ENCODE results near the gene PPP2R3B.

PPP2R3B gene

GRCh38 chrX:391717-392574, 5.2 kb upstream of the PPP2R3B start:
- DNase-seq (no peak), ATAC-seq (ENCODE audit: insufficient read depth, low read depth) (no peak)
- no peaks in the 10 kb centered on the region for H3K9me3 ChIP-seq (ENCODE audit: insufficient read depth, low read length, severe bottlenecking)
- no peaks in the 10 kb centered on the region for H3K27me3 ChIP-seq (ENCODE audit: insufficient read depth, low read length, poor library complexity)
- no peak overlapping the region for H3K4me3 ChIP-seq (ENCODE audit: low read depth in 1 of 2, low read length in 2 of 2)
- no peaks in the 10 kb centered on the region for H4K20me1 ChIP-seq (ENCODE audit: insufficient read depth, low read length)
- no peak overlapping the region for H3K9ac ChIP-seq (ENCODE audit: low read depth, low read length)
- H2AFZ ChIP-seq (ENCODE audit: low read depth, low read length) = no peak overlapping the region
- H3K4me1 ChIP-seq (ENCODE audit: insufficient read depth, low read length) = peaks cover 6% of the 10 kb centered on the region
- H3K36me3 ChIP-seq (ENCODE audit: insufficient read depth, low read length) = no peaks in the 10 kb centered on the region; the same call in 1 of the 2 replicates
- no peak overlapping the region for H3K4me2 ChIP-seq (ENCODE audit: insufficient read depth, low read length)
- TF ChIP-seq CTCF (IDR thresholded peaks at IDR 0.05; ENCODE audit: borderline replicate concordance, extremely low read depth, low read length, poor library complexity, severe bottlenecking) = no peak
- no peak for TF ChIP-seq EZH2 (IDR thresholded peaks at IDR 0.05; ENCODE audit: borderline replicate concordance, low read depth, low read length, severe bottlenecking)
- no peak overlapping the region for H3K27ac ChIP-seq (ENCODE audit: low read length)
- H3K79me2 ChIP-seq (ENCODE audit: insufficient read depth, low read length) = no peaks in the 10 kb centered on the region

- DNase-seq (no peak), ATAC-seq (ENCODE audit: insufficient read depth, low read depth) (no peak)
- Histone ChIP-seq H4K20me1 (ENCODE audit: insufficient read depth, low read length) (no peaks in the 10 kb centered on the region), H3K27me3 (ENCODE audit: insufficient read depth, low read length, poor library complexity) (no peaks in the 10 kb centered on the region), H3K36me3 (ENCODE audit: insufficient read depth, low read length) (no peaks in the 10 kb centered on the region; the same call in 1 of the 2 replicates), H2AFZ (ENCODE audit: low read depth, low read length) (no peak overlapping the region), H3K4me2 (ENCODE audit: insufficient read depth, low read length) (no peak overlapping the region), H3K27ac (ENCODE audit: low read length) (no peak overlapping the region), H3K4me3 (ENCODE audit: low read depth in 1 of 2, low read length in 2 of 2) (no peak overlapping the region), H3K9ac (ENCODE audit: low read depth, low read length) (no peak overlapping the region), H3K9me3 (ENCODE audit: insufficient read depth, low read length, severe bottlenecking) (no peaks in the 10 kb centered on the region), H3K4me1 (ENCODE audit: insufficient read depth, low read length) (peaks cover 11% of the 10 kb centered on the region), H3K79me2 (ENCODE audit: insufficient read depth, low read length) (peaks cover 11% of the 10 kb centered on the region)
- no peak for TF ChIP-seq CTCF (IDR thresholded peaks at IDR 0.05; ENCODE audit: borderline replicate concordance, extremely low read depth, low read length, poor library complexity, severe bottlenecking)
- no peak for TF ChIP-seq EZH2 (IDR thresholded peaks at IDR 0.05; ENCODE audit: borderline replicate concordance, low read depth, low read length, severe bottlenecking)
Observed at GRCh38 chrX:390459-390858, 3.8 kb upstream of the PPP2R3B start.

GRCh38 chrX:389021-389441, 2.3 kb upstream of the PPP2R3B start:
- no peak overlapping the region for H3K9ac ChIP-seq (ENCODE audit: low read depth, low read length)
- no peak overlapping the region for H3K27ac ChIP-seq (ENCODE audit: low read length)
- H3K9me3 ChIP-seq (ENCODE audit: insufficient read depth, low read length, severe bottlenecking) = no peaks in the 10 kb centered on the region
- no peaks in the 10 kb centered on the region for H3K27me3 ChIP-seq (ENCODE audit: insufficient read depth, low read length, poor library complexity)
- no peak for DNase-seq
- ATAC-seq (ENCODE audit: insufficient read depth, low read depth) = no peak
- H2AFZ ChIP-seq (ENCODE audit: low read depth, low read length) = no peak overlapping the region
- H3K79me2 ChIP-seq (ENCODE audit: insufficient read depth, low read length) = peaks cover 25% of the 10 kb centered on the region
- H3K4me1 ChIP-seq (ENCODE audit: insufficient read depth, low read length) = peaks cover 18% of the 10 kb centered on the region
- peaks cover 3% of the 10 kb centered on the region for H3K36me3 ChIP-seq (ENCODE audit: insufficient read depth, low read length)
- H4K20me1 ChIP-seq (ENCODE audit: insufficient read depth, low read length) = no peaks in the 10 kb centered on the region
- no peak overlapping the region for H3K4me3 ChIP-seq (ENCODE audit: low read depth in 1 of 2, low read length in 2 of 2)
- TF ChIP-seq EZH2 (IDR thresholded peaks at IDR 0.05; ENCODE audit: borderline replicate concordance, low read depth, low read length, severe bottlenecking) = no peak
- TF ChIP-seq CTCF (IDR thresholded peaks at IDR 0.05; ENCODE audit: borderline replicate concordance, extremely low read depth, low read length, poor library complexity, severe bottlenecking) = no peak
- no peak overlapping the region for H3K4me2 ChIP-seq (ENCODE audit: insufficient read depth, low read length)

Data from DND-41 (cell line).